Peyer's patch (tissue), 4 donors: Measurements from ENCODE around the gene NAA38. TPM values are rescaled to one million over a fixed set of nuclear protein-coding genes. Genes with fewer than 3 reads are reported as not detected.

Source experiments
- DNase-seq, 3 donors: peaks; one replicate each; pipeline ENCODE4 v3.0.0-alpha.2; 2017 to 2019
- H3K27ac ChIP-seq, 4 donors: fragments of 200-600 bp; sonication (generic); one replicate each; pipeline ENCODE4 v1.5.1; 2016 to 2019
- H3K27me3 ChIP-seq, 2 donors: fragments of 200-600 bp; sonication (generic); one replicate each; pipeline ENCODE4 v1.5.1; 2019
- H3K36me3 ChIP-seq, 3 donors: fragments of 200-600 bp; sonication (generic); one replicate each; pipeline ENCODE4 v1.5.1; 2016 to 2019
- H3K4me1 ChIP-seq, 4 donors: fragments of 200-600 bp; sonication (generic); one replicate each; pipeline ENCODE4 v1.5.1; 2016 to 2019
- H3K4me3 ChIP-seq, 4 donors: fragments of 200-600 bp; sonication (generic); 1 replicate in 3 of 4; 2 replicates in 1 of 4; pipeline ENCODE4 v1.5.1; 2016 to 2019; ENCODE audit warnings: mild to moderate bottlenecking in 1 of 4
- H3K9me3 ChIP-seq, 4 donors: fragments of 200-600 bp; sonication (generic); one replicate each; pipeline ENCODE4 v1.5.1; 2016 to 2019; ENCODE audit warnings: mild to moderate bottlenecking in 1 of 4
- POLR2A ChIP-seq, 2 donors: fragments of 450-650 bp; IDR thresholded peaks; one replicate each; pipeline ENCODE4 v1.5.1; 2017; ENCODE audit warnings: antibody characterized with exemption in 2 of 2, mild to moderate bottlenecking in 2 of 2, moderate library complexity in 2 of 2
- total RNA-seq, 4 donors: library from RNA; depleted of rRNA; stranded (reverse); fragments of >200 nt; gene quantifications; one replicate each; pipeline ENCODE4 v1.1.0, GENCODE V29; 2016
- TF ChIP-seq, protein P1 (sequence below), 6 experiments: fragments of 450-650 bp in 4 of 6; fragments of 200-600 bp in 2 of 6; sonication (generic) in 1 of 6; IDR thresholded peaks; one replicate each; pipeline ENCODE4 v1.5.1; 2017 to 2019; ENCODE audit warnings: antibody characterized with exemption in 6 of 6, mild to moderate bottlenecking in 3 of 6, moderate library complexity in 1 of 6

The NAA38 gene
- total RNA-seq, 4 donors from 2014 or later, result 28.6 to 75.8 (median 47.8) TPM

DNA sequence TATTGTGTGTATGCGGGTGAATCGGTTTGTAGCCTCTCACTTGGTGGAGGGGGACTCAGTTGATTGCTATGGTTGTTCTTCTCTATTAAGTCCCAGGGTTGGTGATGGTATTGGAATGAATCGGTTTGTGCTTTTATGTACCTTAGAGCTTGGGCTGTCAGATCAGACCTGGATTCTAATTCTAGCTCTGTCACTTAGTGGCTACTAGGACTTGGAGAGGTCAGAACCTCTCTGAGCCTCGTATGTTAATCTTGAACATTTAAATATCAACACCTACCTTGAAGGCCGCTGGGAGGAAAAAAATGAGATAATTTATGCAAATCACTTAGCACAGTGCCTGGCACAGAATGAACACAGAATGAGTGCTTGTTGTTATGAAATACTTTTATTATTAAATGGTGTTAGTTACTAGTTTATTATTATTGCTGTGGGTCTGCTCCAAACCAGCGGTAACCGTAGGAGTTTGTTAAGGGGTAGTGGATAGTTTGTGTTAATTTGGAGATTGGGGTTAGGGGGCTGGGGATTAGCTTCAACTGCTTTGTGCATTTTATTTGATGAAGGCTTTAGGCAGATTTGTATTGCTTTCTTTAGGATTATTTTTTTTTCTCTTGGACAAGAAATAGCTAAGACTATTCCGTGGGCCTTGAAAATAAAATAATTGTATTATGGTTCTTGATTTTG, 19.8 kb downstream of the NAA38 start:
- no peak for DNase-seq
- Histone ChIP-seq H3K27ac (peak overlapping the region; percentile 88 to 100 (median 95)), H3K36me3 (peaks cover 0 to 7% (median 0%) of the 10 kb centered on the region in 3 donors), H3K9me3 (no peaks in the 10 kb centered on the region), H3K4me3 (peak overlapping the region; percentile 16 to 85 (median 50)), H3K27me3 (no peaks in the 10 kb centered on the region), H3K4me1 (peaks cover 0 to 56% (median 27%) of the 10 kb centered on the region in 4 donors)
- peak; percentile 62 for TF ChIP-seq POLR2A (IDR thresholded peaks at IDR 0.05)
- TF ChIP-seq, protein P1, sequence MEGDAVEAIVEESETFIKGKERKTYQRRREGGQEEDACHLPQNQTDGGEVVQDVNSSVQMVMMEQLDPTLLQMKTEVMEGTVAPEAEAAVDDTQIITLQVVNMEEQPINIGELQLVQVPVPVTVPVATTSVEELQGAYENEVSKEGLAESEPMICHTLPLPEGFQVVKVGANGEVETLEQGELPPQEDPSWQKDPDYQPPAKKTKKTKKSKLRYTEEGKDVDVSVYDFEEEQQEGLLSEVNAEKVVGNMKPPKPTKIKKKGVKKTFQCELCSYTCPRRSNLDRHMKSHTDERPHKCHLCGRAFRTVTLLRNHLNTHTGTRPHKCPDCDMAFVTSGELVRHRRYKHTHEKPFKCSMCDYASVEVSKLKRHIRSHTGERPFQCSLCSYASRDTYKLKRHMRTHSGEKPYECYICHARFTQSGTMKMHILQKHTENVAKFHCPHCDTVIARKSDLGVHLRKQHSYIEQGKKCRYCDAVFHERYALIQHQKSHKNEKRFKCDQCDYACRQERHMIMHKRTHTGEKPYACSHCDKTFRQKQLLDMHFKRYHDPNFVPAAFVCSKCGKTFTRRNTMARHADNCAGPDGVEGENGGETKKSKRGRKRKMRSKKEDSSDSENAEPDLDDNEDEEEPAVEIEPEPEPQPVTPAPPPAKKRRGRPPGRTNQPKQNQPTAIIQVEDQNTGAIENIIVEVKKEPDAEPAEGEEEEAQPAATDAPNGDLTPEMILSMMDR (IDR thresholded peaks at IDR 0.05), result peak in 3 of 6 experiments; percentile 18 to 25 (median 23)

GRCh38 chr17:7836596-7837407, 20.6 kb downstream of the NAA38 start:
- TF ChIP-seq POLR2A (IDR thresholded peaks at IDR 0.05), result peak in 1 of 2 donors; percentile 54
- TF ChIP-seq, protein P1 (IDR thresholded peaks at IDR 0.05), result peak in 1 of 6 experiments; percentile 37
- DNase-seq, result peak; percentile 67 to 98 (median 96)
- Histone ChIP-seq H3K4me1 (peaks cover 0 to 56% (median 27%) of the 10 kb centered on the region in 4 donors), H3K27ac (peak overlapping the region; percentile 88 to 100 (median 95)), H3K36me3 (peaks cover 0 to 7% (median 0%) of the 10 kb centered on the region in 3 donors), H3K9me3 (no peaks in the 10 kb centered on the region), H3K27me3 (no peaks in the 10 kb centered on the region), H3K4me3 (peak overlapping the region; percentile 54 to 85 (median 76))

- TF ChIP-seq POLR2A (IDR thresholded peaks at IDR 0.05), result peak in 1 of 2 donors; percentile 92
- TF ChIP-seq, protein P1 (IDR thresholded peaks at IDR 0.05), result no peak
- H3K4me3 ChIP-seq, result peak overlapping the region; percentile 54 to 85 (median 76)
- H3K36me3 ChIP-seq, result peaks cover 0 to 7% (median 0%) of the 10 kb centered on the region in 3 donors
- peak; percentile 74 to 88 (median 83) for DNase-seq
- H3K27me3 ChIP-seq, result no peaks in the 10 kb centered on the region
- no peaks in the 10 kb centered on the region for H3K9me3 ChIP-seq
- H3K27ac ChIP-seq, result peak overlapping the region; percentile 88 to 100 (median 95)
- peaks cover 0 to 52% (median 25%) of the 10 kb centered on the region in 4 donors for H3K4me1 ChIP-seq
These were observed 21.4 kb downstream of the NAA38 start for GRCh38 chr17:7835814-7836595.

DNA sequence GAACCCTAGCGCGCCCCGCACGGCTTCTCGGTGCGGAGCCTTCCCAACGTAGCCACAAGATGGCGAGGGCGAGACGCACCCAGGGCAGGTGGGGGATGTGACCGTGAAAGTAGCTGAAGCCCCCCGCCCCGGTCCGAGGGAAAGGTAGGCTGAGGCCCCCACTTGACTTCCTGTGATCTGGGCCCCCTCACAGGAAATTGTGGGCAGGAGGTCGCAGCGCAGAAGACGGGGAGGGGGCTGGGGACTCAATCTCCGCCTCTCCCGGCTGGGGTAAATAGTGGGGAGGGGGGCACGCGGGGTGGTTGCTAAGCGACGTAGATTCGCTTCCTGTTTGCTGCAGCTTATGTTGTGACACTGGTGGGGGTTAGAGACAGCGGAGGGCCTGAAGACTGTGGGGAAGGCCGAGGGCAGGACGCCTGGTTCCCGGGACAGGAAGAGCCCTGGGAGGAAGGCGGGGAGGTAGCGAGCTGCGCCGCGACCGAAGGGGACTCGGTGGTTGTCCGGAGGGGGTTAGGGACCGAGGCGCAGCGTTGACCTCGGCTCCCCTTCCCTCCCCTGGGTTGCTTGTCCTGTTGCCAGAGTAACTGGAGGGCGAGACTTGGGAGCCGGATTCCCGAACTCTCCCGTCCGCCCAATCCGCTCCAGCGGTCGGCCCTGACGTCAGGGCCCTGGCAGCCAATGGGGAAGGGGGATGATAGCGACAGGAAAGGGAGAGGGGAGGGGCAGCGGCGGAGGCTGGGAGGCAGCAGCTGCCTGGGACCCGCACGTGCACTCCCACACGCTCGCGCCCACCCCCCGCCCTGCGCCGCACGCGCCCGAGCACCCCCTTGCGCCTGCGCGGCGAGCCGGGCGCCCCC, 22.2 kb downstream of the NAA38 start:
- H3K4me1 ChIP-seq, result peaks cover 0 to 44% (median 21%) of the 10 kb centered on the region in 4 donors
- peak; percentile 93 to 97 (median 97) for DNase-seq
- peak overlapping the region; percentile 88 to 100 (median 95) for H3K27ac ChIP-seq
- H3K36me3 ChIP-seq, result peaks cover 0 to 4% (median 0%) of the 10 kb centered on the region in 3 donors
- peak; percentile 63 to 66 for TF ChIP-seq POLR2A (IDR thresholded peaks at IDR 0.05)
- TF ChIP-seq, protein P1 (IDR thresholded peaks at IDR 0.05), result peak; percentile 69 to 92 (median 84)
- no peaks in the 10 kb centered on the region for H3K9me3 ChIP-seq
- no peaks in the 10 kb centered on the region for H3K27me3 ChIP-seq
- H3K4me3 ChIP-seq, result peak overlapping the region; percentile 54 to 85 (median 76)
